ENCODE data around the gene SH3RF3. TPM values are rescaled to one million over a fixed set of nuclear protein-coding genes. Genes with fewer than 3 reads are reported as not detected.

SH3RF3 gene
- total and polyA plus RNA-seq, 4 donors: 2.9 to 9.7 (median 8.6) TPM

GRCh38 chr2:109350526-109350925 is 221.5 kb downstream of the SH3RF3 start:
- ATAC-seq (ENCODE audit: insufficient read depth, low FRiP score) (no peak), DNase-seq (no peak)
- Histone ChIP-seq H3K4me1 (ENCODE audit: control insufficient read depth in 5 of 5, insufficient read depth in 5 of 5, low read length in 5 of 5) (peaks cover 4 to 31% (median 22%) of the 10 kb centered on the region in 5 donors), H3K4me3 (no peak overlapping the region), H3K9ac (ENCODE audit: insufficient read depth in 1 of 2, low read length in 2 of 2) (no peak overlapping the region), H3K27me3 (ENCODE audit: control insufficient read depth in 3 of 3, insufficient read depth in 3 of 3, low read length in 2 of 3) (no peaks in the 10 kb centered on the region), H3K27ac (ENCODE audit: low read depth in 1 of 2, low read length in 1 of 2) (peak overlapping the region in 1 of 2 donors; percentile 15), H3K9me3 (ENCODE audit: control insufficient read depth in 4 of 4, insufficient read depth in 3 of 4, low read length in 3 of 4) (no peaks in the 10 kb centered on the region), H3K36me3 (ENCODE audit: control insufficient read depth in 4 of 4, insufficient read depth in 4 of 4, low read length in 4 of 4) (no peaks in the 10 kb centered on the region)
- WGBS, 2 donors: 65 to 80% methylated on average over 8 of the region's 8 CpGs
- TF ChIP-seq CTCF (IDR thresholded peaks at IDR 0.05; ENCODE audit: control extremely low read depth, extremely low read depth): no peak

DNA sequence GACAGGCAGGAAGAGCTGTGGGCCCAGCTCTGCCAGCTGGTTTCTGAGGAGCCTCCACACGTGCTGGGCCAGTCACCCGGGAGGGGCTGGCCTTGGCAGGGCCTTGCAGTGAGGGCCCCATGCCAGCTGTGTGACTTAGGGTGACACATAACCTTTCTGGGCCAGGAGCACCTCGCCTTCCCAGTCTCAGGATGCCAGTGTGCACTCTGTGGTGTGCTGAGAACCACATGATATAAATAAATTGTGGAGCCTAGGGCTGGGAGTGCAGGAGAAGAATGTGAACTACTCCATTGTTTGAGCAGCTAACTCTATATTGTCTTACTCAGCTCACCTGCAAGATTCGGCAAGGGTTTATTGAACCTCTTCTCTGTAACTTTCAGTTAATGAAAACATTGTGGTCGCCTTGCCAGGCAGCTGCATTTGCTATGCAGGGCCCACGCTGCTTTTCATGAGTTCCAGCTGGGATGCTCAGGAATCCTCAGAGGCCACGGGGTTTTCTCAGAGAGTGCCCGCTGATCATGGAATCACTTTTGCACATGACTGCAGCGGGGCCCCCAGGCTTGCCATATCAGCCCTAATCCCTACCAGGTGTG is 222.3 kb downstream of the SH3RF3 start:
- DNase-seq (peak in 2 of 3 donors; percentile 33 to 42), ATAC-seq (ENCODE audit: insufficient read depth, low FRiP score) (no peak)
- Histone ChIP-seq H3K27me3 (ENCODE audit: control insufficient read depth in 3 of 3, insufficient read depth in 3 of 3, low read length in 2 of 3) (no peaks in the 10 kb centered on the region), H3K4me1 (ENCODE audit: control insufficient read depth in 5 of 5, insufficient read depth in 5 of 5, low read length in 5 of 5) (peaks cover 4 to 25% (median 22%) of the 10 kb centered on the region in 5 donors), H3K4me3 (no peak overlapping the region), H3K9ac (ENCODE audit: insufficient read depth in 1 of 2, low read length in 2 of 2) (no peak overlapping the region), H3K9me3 (ENCODE audit: control insufficient read depth in 4 of 4, insufficient read depth in 3 of 4, low read length in 3 of 4) (no peaks in the 10 kb centered on the region), H3K36me3 (ENCODE audit: control insufficient read depth in 4 of 4, insufficient read depth in 4 of 4, low read length in 4 of 4) (no peaks in the 10 kb centered on the region), H3K27ac (ENCODE audit: low read depth in 1 of 2, low read length in 1 of 2) (no peak overlapping the region)
- 54 to 59% methylated on average over 9 of the region's 9 CpGs for WGBS, 2 donors
- TF ChIP-seq CTCF (IDR thresholded peaks at IDR 0.05; ENCODE audit: control extremely low read depth, extremely low read depth): no peak

GRCh38 chr2:109352056-109352897 is 223.3 kb downstream of the SH3RF3 start:
- no peaks in the 10 kb centered on the region for H3K36me3 ChIP-seq (ENCODE audit: control insufficient read depth in 4 of 4, insufficient read depth in 4 of 4, low read length in 4 of 4)
- no peak overlapping the region for H3K4me3 ChIP-seq
- WGBS, 2 donors: 50 to 53% methylated on average over 20 of the region's 20 CpGs
- H3K27ac ChIP-seq (ENCODE audit: low read depth in 1 of 2, low read length in 1 of 2): peak overlapping the region in 1 of 2 donors; percentile 1
- no peaks in the 10 kb centered on the region for H3K27me3 ChIP-seq (ENCODE audit: control insufficient read depth in 3 of 3, insufficient read depth in 3 of 3, low read length in 2 of 3)
- no peak for DNase-seq
- no peak overlapping the region for H3K9ac ChIP-seq (ENCODE audit: insufficient read depth in 1 of 2, low read length in 2 of 2)
- ATAC-seq (ENCODE audit: insufficient read depth, low FRiP score): no peak
- H3K4me1 ChIP-seq (ENCODE audit: control insufficient read depth in 5 of 5, insufficient read depth in 5 of 5, low read length in 5 of 5): peaks cover 4 to 23% (median 22%) of the 10 kb centered on the region in 5 donors
- no peak for TF ChIP-seq CTCF (IDR thresholded peaks at IDR 0.05; ENCODE audit: control extremely low read depth, extremely low read depth)
- H3K9me3 ChIP-seq (ENCODE audit: control insufficient read depth in 4 of 4, insufficient read depth in 3 of 4, low read length in 3 of 4): no peaks in the 10 kb centered on the region

All from lung (tissue), 12 donors.